Sigmoid colon (tissue), 4 donors: ENCODE data around the gene CCDC148.

Experiments used
- CTCF ChIP-seq, 4 experiments: fragments of 450-650 bp in 3 of 4; fragments of 200-600 bp in 1 of 4; IDR thresholded peaks; one replicate each; pipeline ENCODE4 v1.5.1; 2016 to 2019; ENCODE audit warnings: antibody characterized with exemption in 4 of 4, mild to moderate bottlenecking in 3 of 4, moderate library complexity in 2 of 4
- POLR2A ChIP-seq, 2 donors: fragments of 450-650 bp; IDR thresholded peaks; one replicate each; pipeline ENCODE4 v1.6.1; 2016; ENCODE audit warnings: antibody characterized with exemption in 2 of 2, mild to moderate bottlenecking in 2 of 2, moderate library complexity in 2 of 2
- POLR2AphosphoS5 ChIP-seq, 4 donors: sonication (generic); formaldehyde crosslinking; IDR thresholded peaks; one replicate each; pipeline ENCODE4 v1.6.1; 2017; ENCODE audit warnings: antibody characterized with exemption in 4 of 4

DNA sequence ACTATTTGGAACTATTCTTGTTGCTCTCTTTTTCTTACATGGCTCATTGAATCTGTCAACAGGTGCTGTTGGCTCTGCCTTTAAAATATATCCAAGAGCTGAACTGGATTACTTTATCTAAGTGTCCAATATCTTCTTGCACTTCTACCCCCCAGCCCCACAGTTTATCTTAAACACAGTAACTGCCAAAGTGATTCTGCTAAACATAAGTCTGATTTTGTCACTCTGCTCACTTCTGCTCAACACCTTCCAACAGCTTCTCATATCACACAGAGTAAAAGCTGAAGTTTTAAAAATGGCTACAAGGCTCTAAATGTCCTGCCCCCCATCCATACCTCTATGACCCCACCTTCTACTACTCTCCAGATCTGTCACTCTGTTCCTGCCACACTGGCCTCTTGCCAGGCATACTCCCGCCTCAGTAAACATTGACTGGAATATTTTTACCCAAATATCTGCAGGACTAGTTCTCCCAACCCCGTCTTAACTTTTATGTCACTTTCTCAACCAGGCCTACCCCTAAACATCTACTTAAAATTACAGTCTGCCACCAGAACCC, 130.7 kb downstream of the CCDC148 start:
- TF ChIP-seq CTCF (IDR thresholded peaks at IDR 0.05) (no peak), POLR2A (IDR thresholded peaks at IDR 0.05) (no peak), POLR2AphosphoS5 (IDR thresholded peaks at IDR 0.05) (no peak)
